SK-MEL-5 (cell line): Measurements from ENCODE around the gene PROSER1. TPM values are rescaled to one million over a fixed set of nuclear protein-coding genes. Genes with fewer than 3 reads are reported as not detected.
A peak's percentile ranks its signal among the peaks of the same experiment; 100 is the strongest.
"Not testable (repeated sequence)": the region's sequence is repeated elsewhere in the genome, so short reads cannot be mapped to it uniquely, and the experiment has no call there.

Experiments used
- DNase-seq: peaks from one replicate; pipeline ENCODE4 v3.0.0-alpha.2; 2016; ENCODE audit warnings: low read depth, low spot score
- in situ Hi-C: cut with HindIII; loops from 2 replicates; pipeline ENCODE4 v1.10.0; 2016; ENCODE audit warnings: low sequenced_read_pairs, high pct_unique_total_duplicates, low pct_unique_long_range_greater_than_20kb
- total RNA-seq: library from RNA; depleted of rRNA; stranded (reverse); fragments of >200 nt; shearing (Covaris generic); gene quantifications from 2 replicates; pipeline ENCODE4 v1.2.3, GENCODE V29; 2014

PROSER1 gene
- total RNA-seq, 1 experiment from 2014 or later: 9.6 TPM

GRCh38 chr13:39035799-39036198 lies 2.1 kb downstream of the PROSER1 start:
- in situ Hi-C loops: no loop called here
- DNase-seq: no peak

- in situ Hi-C loops: no loop called here
- DNase-seq: no peak
Measured at GRCh38 chr13:39035204-39035603, 2.7 kb downstream of the PROSER1 start.

GRCh38 chr13:39034085-39034484 lies 3.8 kb downstream of the PROSER1 start:
- in situ Hi-C loops: no loop called here
- DNase-seq: no peak

- in situ Hi-C loops: no loop called here
- no peak for DNase-seq
Measured at GRCh38 chr13:39032150-39032549, 5.7 kb downstream of the PROSER1 start.

- DNase-seq: peak; percentile 21
- in situ Hi-C loops: no loop called here
Measured at GRCh38 chr13:39025433-39025839, 12.5 kb downstream of the PROSER1 start.

- in situ Hi-C loops: no loop called here
- DNase-seq: no peak
Measured at GRCh38 chr13:39023761-39024160, 14.1 kb downstream of the PROSER1 start.

- DNase-seq: no peak
- in situ Hi-C loops: no loop called here
Measured at GRCh38 chr13:39023316-39023715, 14.6 kb downstream of the PROSER1 start.

- no peak for DNase-seq
- in situ Hi-C loops: no loop called here
Measured at GRCh38 chr13:39020853-39021462, 16.9 kb downstream of the PROSER1 start.

GRCh38 chr13:39016787-39017186 lies 21.1 kb downstream of the PROSER1 start:
- DNase-seq: peak; percentile 60
- in situ Hi-C loops: no loop called here

- in situ Hi-C loops: no loop called here
- DNase-seq: no peak
Measured at GRCh38 chr13:39016087-39016486, 21.8 kb downstream of the PROSER1 start.

GRCh38 chr13:39013462-39013861 lies 24.4 kb downstream of the PROSER1 start:
- DNase-seq: no peak
- in situ Hi-C loops: no loop called here

- no peak for DNase-seq
- in situ Hi-C loops: no loop called here
Measured at GRCh38 chr13:39012608-39013007, 25.3 kb downstream of the PROSER1 start.

GRCh38 chr13:39006371-39007111 lies 31.3 kb downstream of the PROSER1 start:
- in situ Hi-C loops, DNase-seq: not testable (repeated sequence)

GRCh38 chr13:38998739-38999138 lies 39.1 kb downstream of the PROSER1 start:
- in situ Hi-C loops: no loop called here

GRCh38 chr13:38993381-38993780 lies 44.5 kb downstream of the PROSER1 start:
- DNase-seq: no peak
- in situ Hi-C loops: no loop called here

More at GRCh38 chr13:38998739-38999138, 39.1 kb downstream of the PROSER1 start:
- no peak for DNase-seq

- peak; percentile 74 for DNase-seq
- in situ Hi-C loops: no loop called here
Measured at GRCh38 chr13:38990693-38991092, 47.2 kb downstream of the PROSER1 start, which contains the start of gene STOML3. STOML3 (minus strand) TSS chr13:38990831; CDS start chr13:38990721, 110 bp downstream.

GRCh38 chr13:38981096-38981495 lies 56.8 kb downstream of the PROSER1 start:
- DNase-seq: no peak
- in situ Hi-C loops: no loop called here

GRCh38 chr13:38980750-38981078 lies 57.2 kb downstream of the PROSER1 start:
- no peak for DNase-seq
- in situ Hi-C loops: no loop called here
